KMS-11 (cell line): ENCODE measurements around the gene HRAS.

Experiments used
- H2AFZ ChIP-seq: fragments of 200-600 bp; sonication (generic); 2 replicates; pipeline ENCODE4 v1.6.1; 2016; ENCODE audit warnings: antibody characterized with exemption, mixed run types, low read depth
- H3K27ac ChIP-seq: fragments of 200-600 bp; sonication (generic); 2 replicates; pipeline ENCODE4 v1.6.1; 2016; ENCODE audit warnings: mild to moderate bottlenecking, mixed run types
- H3K27me3 ChIP-seq: fragments of 200-600 bp; sonication (generic); 2 replicates; pipeline ENCODE4 v1.6.1; 2017; ENCODE audit warnings: mild to moderate bottlenecking, low read depth, mixed run types, moderate library complexity; ENCODE audit not compliant: insufficient read depth
- H3K36me3 ChIP-seq: fragments of 200-600 bp; sonication (generic); 2 replicates; pipeline ENCODE4 v1.6.1; 2017; ENCODE audit warnings: mild to moderate bottlenecking, mixed run types; ENCODE audit not compliant: insufficient read depth
- H3K4me1 ChIP-seq: fragments of 200-600 bp; sonication (generic); 2 replicates; pipeline ENCODE4 v1.6.1; 2016; ENCODE audit warnings: mild to moderate bottlenecking, low read depth, mixed run types; ENCODE audit not compliant: poor library complexity, severe bottlenecking
- H3K4me2 ChIP-seq: fragments of 200-600 bp; sonication (generic); 2 replicates; pipeline ENCODE4 v1.7.0; 2016; ENCODE audit warnings: mild to moderate bottlenecking, mixed run types
- H3K4me3 ChIP-seq: fragments of 200-600 bp; sonication (generic); IDR thresholded peaks from 2 replicates; pipeline ENCODE4 v1.6.1; 2017; ENCODE audit warnings: low read depth, low read length, mixed read lengths; ENCODE audit not compliant: insufficient read depth
- H3K79me2 ChIP-seq: fragments of 200-600 bp; sonication (generic); 2 replicates; pipeline ENCODE4 v1.6.1; 2016; ENCODE audit warnings: low read depth, mixed run types; ENCODE audit not compliant: insufficient read depth
- H3K9ac ChIP-seq: fragments of 200-600 bp; sonication (generic); 2 replicates; pipeline ENCODE4 v1.6.1; 2016; ENCODE audit warnings: mild to moderate bottlenecking, mixed run types
- H4K20me1 ChIP-seq: fragments of 200-600 bp; sonication (generic); 2 replicates; pipeline ENCODE4 v1.6.1; 2016; ENCODE audit warnings: mild to moderate bottlenecking, mixed run types; ENCODE audit not compliant: insufficient read depth
- TF ChIP-seq, protein P1 (sequence below): fragments of 200-600 bp; sonication (generic); conservative IDR thresholded peaks from 2 replicates; pipeline ENCODE4 v1.6.1; 2017; ENCODE audit warnings: low read depth, mild to moderate bottlenecking, antibody characterized with exemption, low read length, moderate library complexity, mixed read lengths

The HRAS gene

DNA sequence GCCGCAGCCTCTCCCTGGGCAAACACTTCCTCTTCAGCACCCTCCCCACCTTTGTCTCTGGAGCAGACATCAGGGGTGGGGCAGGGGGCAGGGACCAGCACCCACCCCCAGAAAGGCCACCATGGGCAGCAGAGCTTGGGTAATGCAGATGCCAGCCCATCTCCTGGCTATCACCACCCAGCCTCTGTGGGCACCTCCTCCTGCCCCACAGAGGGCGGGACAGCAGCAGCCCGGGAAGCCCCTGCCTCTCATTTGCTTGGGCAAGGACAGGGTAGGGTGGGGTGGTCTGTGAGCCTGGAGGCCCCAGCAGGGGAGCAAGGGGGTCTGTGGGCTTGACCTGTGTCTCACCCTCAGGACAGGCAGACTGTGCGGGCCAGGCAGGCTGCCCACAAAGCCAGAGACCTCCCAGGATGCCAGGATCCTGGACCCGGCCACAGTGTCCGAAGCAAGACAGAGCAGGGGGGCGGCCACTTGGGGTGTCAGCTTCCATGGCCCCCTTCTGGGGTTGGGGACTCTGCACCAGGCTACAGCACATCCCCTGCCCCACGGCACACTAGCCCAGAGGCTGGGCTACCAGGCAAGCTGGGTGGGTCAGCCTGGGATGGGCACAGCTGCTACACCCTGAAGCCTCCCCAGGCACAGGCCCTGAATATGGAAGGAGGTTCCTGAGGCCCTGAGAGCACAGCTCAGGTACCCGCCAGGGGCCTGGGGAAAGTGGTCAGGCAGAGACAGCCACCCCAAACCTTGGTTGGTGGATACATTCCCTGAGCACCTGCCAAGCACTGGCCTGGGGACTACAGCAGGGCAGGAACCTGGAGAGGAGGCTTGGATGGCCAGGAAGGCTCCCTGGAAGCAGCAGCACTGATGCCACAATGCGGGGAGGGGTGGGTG lies 32.8 kb downstream of the HRAS start:
- Histone ChIP-seq H3K79me2 (peaks cover 16% of the 10 kb centered on the region), H3K4me1 (peaks cover 12% of the 10 kb centered on the region), H3K4me3 (no peak overlapping the region), H4K20me1 (no peaks in the 10 kb centered on the region), H2AFZ (no peak overlapping the region), H3K36me3 (no peaks in the 10 kb centered on the region), H3K9ac (no peak overlapping the region), H3K4me2 (no peak overlapping the region), H3K27ac (no peak overlapping the region), H3K27me3 (no peaks in the 10 kb centered on the region)
- TF ChIP-seq, protein P1, sequence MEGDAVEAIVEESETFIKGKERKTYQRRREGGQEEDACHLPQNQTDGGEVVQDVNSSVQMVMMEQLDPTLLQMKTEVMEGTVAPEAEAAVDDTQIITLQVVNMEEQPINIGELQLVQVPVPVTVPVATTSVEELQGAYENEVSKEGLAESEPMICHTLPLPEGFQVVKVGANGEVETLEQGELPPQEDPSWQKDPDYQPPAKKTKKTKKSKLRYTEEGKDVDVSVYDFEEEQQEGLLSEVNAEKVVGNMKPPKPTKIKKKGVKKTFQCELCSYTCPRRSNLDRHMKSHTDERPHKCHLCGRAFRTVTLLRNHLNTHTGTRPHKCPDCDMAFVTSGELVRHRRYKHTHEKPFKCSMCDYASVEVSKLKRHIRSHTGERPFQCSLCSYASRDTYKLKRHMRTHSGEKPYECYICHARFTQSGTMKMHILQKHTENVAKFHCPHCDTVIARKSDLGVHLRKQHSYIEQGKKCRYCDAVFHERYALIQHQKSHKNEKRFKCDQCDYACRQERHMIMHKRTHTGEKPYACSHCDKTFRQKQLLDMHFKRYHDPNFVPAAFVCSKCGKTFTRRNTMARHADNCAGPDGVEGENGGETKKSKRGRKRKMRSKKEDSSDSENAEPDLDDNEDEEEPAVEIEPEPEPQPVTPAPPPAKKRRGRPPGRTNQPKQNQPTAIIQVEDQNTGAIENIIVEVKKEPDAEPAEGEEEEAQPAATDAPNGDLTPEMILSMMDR = no peak

DNA sequence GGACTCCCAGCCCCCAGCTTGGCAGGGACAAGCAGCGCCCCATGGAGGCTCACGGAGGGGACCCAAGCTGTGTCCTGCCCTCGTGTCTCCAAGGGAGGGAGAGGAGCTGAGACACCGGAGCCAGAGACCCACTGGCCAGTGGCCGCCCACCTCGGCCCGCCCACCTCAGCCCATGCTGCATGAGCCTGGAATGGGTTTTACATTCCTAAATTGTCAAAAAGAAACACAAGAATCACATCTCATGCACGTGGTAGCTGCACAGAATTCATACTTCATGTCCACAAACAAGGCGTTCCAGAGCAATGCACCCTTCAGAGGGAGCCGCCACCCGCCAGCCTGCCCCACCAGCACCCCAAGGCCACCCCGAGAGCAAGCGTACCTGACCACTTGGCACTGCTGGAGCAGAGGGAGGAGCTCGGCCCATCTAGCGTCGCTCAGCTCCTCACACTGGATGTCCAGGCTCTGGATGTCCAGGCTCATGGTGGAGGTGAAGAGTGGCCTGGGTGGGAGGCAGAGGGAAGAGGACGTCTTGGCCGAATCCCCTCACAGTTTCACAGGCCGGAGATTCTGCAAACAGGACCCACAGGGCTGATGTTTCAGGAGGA lies 33.6 kb downstream of the HRAS start:
- Histone ChIP-seq H3K4me3 (no peak overlapping the region), H3K4me2 (no peak overlapping the region), H3K27ac (no peak overlapping the region), H3K4me1 (peaks cover 12% of the 10 kb centered on the region), H4K20me1 (no peaks in the 10 kb centered on the region), H3K79me2 (peaks cover 16% of the 10 kb centered on the region), H3K9ac (no peak overlapping the region), H2AFZ (no peak overlapping the region), H3K36me3 (no peaks in the 10 kb centered on the region), H3K27me3 (no peaks in the 10 kb centered on the region)
- TF ChIP-seq, protein P1 = no peak

DNA sequence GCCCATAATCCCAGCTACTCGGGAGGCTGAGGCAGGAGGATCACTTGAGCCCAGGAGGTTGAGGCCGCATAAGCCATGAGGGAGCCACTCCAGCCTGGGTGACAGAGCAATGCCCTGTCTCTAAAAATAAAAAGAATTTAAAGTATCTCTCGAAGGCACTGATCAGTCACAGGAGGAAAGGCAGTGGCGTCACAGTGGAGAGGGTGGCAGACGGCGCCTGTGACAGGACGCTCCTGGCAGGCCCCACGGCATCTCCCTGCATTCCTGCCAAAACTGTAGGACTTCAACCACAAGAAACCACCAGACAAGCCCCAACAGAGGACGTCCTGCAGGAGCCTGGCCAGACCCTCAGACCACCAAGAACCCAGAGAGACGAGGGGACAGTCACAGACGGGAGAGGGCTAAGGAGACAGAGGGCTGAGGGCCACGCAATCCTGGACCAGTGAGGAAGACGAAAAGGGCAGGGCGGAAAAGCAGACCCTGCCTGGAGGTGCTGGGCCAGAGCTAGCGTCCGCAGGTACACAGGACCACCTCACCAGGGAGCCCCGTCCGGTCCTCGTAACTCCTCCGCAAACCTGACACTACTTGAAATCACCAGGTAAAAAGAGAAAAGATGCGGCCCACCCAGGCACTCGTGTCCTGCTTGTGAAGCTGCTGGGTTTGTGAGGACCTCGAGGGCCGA lies 34.2 kb downstream of the HRAS start:
- Histone ChIP-seq H3K27me3 (no peaks in the 10 kb centered on the region), H3K79me2 (peaks cover 16% of the 10 kb centered on the region), H3K36me3 (no peaks in the 10 kb centered on the region), H3K9ac (no peak overlapping the region), H2AFZ (no peak overlapping the region), H3K4me2 (no peak overlapping the region), H3K27ac (no peak overlapping the region), H3K4me1 (peaks cover 12% of the 10 kb centered on the region), H3K4me3 (no peak overlapping the region), H4K20me1 (no peaks in the 10 kb centered on the region)
- TF ChIP-seq, protein P1 = no peak

DNA sequence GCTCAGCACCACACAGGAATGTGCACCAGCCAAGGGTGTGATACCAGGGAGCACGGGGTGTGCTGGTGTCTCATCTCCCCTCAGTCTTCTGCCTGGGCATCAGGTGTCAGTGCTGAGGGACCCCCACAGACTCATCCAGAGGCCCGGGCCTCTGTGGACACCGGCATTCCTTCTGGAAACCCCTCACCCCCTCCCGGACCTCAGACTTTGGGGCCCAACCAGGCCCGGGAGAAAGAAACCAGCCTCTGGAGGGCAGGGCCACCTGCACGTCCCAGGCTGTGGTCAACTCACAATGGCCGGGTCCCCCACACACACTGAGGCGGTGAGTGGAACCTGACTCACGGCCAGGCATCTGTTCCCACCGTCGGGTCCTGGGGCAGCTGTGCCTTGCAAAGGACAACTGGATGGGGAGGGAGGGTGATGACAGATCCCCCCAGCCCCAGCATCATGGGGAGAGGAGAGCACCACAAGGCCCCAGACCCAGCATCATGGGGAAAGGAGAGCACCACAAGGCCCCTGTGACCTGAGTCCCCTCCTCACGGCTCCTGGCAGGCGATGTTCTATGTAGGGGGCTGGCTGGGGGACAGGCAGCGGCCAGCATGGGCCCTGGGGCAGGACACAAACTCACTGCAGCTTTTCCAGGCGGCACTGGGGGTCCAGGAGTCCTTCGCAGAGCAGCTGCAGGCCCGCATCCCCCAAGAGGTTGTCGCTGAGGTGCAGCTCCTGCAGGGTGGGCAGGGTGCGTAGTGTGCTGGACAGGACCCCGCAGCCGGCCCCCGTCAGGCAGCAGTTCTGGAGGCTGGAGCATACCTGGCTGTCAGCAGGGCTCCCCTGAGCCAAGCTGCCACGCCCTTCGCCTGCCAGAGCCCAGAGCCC lies 35.9 kb downstream of the HRAS start:
- H3K4me3 ChIP-seq = no peak overlapping the region
- no peaks in the 10 kb centered on the region for H4K20me1 ChIP-seq
- no peak overlapping the region for H3K27ac ChIP-seq
- no peaks in the 10 kb centered on the region; the same call in 1 of the 2 replicates for H3K79me2 ChIP-seq
- H3K27me3 ChIP-seq = no peaks in the 10 kb centered on the region
- H3K4me2 ChIP-seq = no peak overlapping the region
- no peaks in the 10 kb centered on the region for H3K4me1 ChIP-seq
- H3K36me3 ChIP-seq = no peaks in the 10 kb centered on the region
- TF ChIP-seq, protein P1 = no peak
- no peak overlapping the region for H3K9ac ChIP-seq
- no peak overlapping the region for H2AFZ ChIP-seq
